Keratinocyte (primary cell): ENCODE data around the gene FAM50B. TPM values are rescaled to one million over a fixed set of nuclear protein-coding genes. Genes with fewer than 3 reads are reported as not detected.

Experiments used
- DNase-seq: peaks from one replicate; pipeline ENCODE4 v3.0.0-alpha.2; 2011; ENCODE audit warnings: low read depth, missing footprints, low spot score
- FAIRE-seq: peaks from 2 replicates; lab custom pipeline; 2011; peaks lifted over from hg19 to GRCh38; lab: Jason Lieb, UNC
- H2AFZ ChIP-seq: 2 replicates; pipeline ENCODE4 v1.6.0; 2012; ENCODE audit warnings: low read length, control low read depth, inconsistent platforms; ENCODE audit not compliant: control insufficient read depth
- H3K27ac ChIP-seq: 2 replicates; pipeline ENCODE4 v1.5.1; 2011; ENCODE audit warnings: low read length; ENCODE audit not compliant: control insufficient read depth, insufficient read depth
- H3K27me3 ChIP-seq: 3 replicates; pipeline ENCODE4 v1.6.0; 2011; ENCODE audit warnings: low read length; ENCODE audit not compliant: control insufficient read depth, insufficient read depth; ENCODE audit errors: extremely low read depth
- H3K36me3 ChIP-seq, 2 experiments: 2 replicates in 1 of 2; 3 replicates in 1 of 2; pipeline ENCODE4 v1.5.1; 2011; ENCODE audit warnings: low read length in 2 of 2, mild to moderate bottlenecking in 1 of 2; ENCODE audit not compliant: control insufficient read depth in 2 of 2, insufficient read depth in 2 of 2; ENCODE audit errors: extremely low read depth in 1 of 2
- H3K4me1 ChIP-seq: 3 replicates; pipeline ENCODE4 v1.5.1; 2011; ENCODE audit warnings: low read length; ENCODE audit not compliant: control insufficient read depth, insufficient read depth; ENCODE audit errors: extremely low read depth
- H3K4me2 ChIP-seq: 3 replicates; pipeline ENCODE4 v1.6.0; 2011; ENCODE audit warnings: low read depth, low read length; ENCODE audit not compliant: control insufficient read depth, insufficient read depth; ENCODE audit errors: extremely low read depth
- H3K4me3 ChIP-seq, 3 experiments: fragments of 200-600 bp in 1 of 3; sonication (generic) in 1 of 3; 2 replicates in 2 of 3; 3 replicates in 1 of 3; pipeline ENCODE4 v1.5.1; 2011 to 2016; ENCODE audit warnings: low read length in 3 of 3, mild to moderate bottlenecking in 3 of 3, control low read depth in 2 of 3, inconsistent platforms in 1 of 3, low read depth in 1 of 3, mixed read lengths in 1 of 3, mixed run types in 1 of 3, moderate library complexity in 1 of 3; ENCODE audit not compliant: control insufficient read depth in 2 of 3, insufficient read depth in 2 of 3; ENCODE audit errors: extremely low read depth in 1 of 3
- H3K79me2 ChIP-seq: 2 replicates; pipeline ENCODE4 v1.6.0; 2012; ENCODE audit warnings: low read length; ENCODE audit not compliant: control insufficient read depth, insufficient read depth
- H3K9ac ChIP-seq: 3 replicates; pipeline ENCODE4 v1.6.0; 2011; ENCODE audit warnings: low read length; ENCODE audit not compliant: control insufficient read depth, insufficient read depth; ENCODE audit errors: extremely low read depth
- H3K9me1 ChIP-seq: 3 replicates; pipeline ENCODE4 v1.6.0; 2011; ENCODE audit warnings: low read length; ENCODE audit not compliant: control insufficient read depth, insufficient read depth; ENCODE audit errors: extremely low read depth
- H3K9me3 ChIP-seq: 2 replicates; pipeline ENCODE4 v1.5.1; 2012; ENCODE audit warnings: low read depth, low read length; ENCODE audit not compliant: control insufficient read depth
- H4K20me1 ChIP-seq: 3 replicates; pipeline ENCODE4 v1.6.0; 2011; ENCODE audit warnings: low read length; ENCODE audit not compliant: control insufficient read depth, insufficient read depth; ENCODE audit errors: extremely low read depth
- EZH2 ChIP-seq: IDR thresholded peaks from one replicate; pipeline ENCODE4 v1.6.1; 2012; ENCODE audit warnings: inconsistent platforms, mild to moderate bottlenecking, low read length, moderate library complexity
- dilution Hi-C: fragments of 300-500 bp; cut with MboI; formaldehyde crosslinking; loops from one replicate; pipeline ENCODE4 v1.7.0; 2020; ENCODE audit warnings: low sequenced_read_pairs; ENCODE audit not compliant: extremely low pct_ligation_motif_present
- polyA plus RNA-seq, 5 experiments: library from polyadenylated mRNA; depleted of rRNA in 3 of 5; stranded (reverse) in 3 of 5; stranded (forward) in 1 of 5; unstranded in 1 of 5; fragments of >200 nt; gene quantifications; 1 replicate in 1 of 5; 2 replicates in 3 of 5; 3 replicates in 1 of 5; pipeline versions ENCODE4 v1.2.1 to v1.2.3, GENCODE V29; 2011 to 2012; ENCODE audit warnings: missing spikeins in 2 of 5, low read depth in 1 of 5, low replicate concordance in 1 of 5
- TF ChIP-seq, protein P1 (sequence below), 3 experiments: IDR thresholded peaks in 1 of 3; conservative IDR thresholded peaks in 1 of 3; optimal IDR thresholded peaks in 1 of 3; 2 replicates in 2 of 3; 3 replicates in 1 of 3; pipeline versions ENCODE3 to v1.5.1; 2011; ENCODE audit warnings: low read length in 3 of 3, mild to moderate bottlenecking in 3 of 3, moderate library complexity in 2 of 3, control low read depth in 1 of 3, inconsistent platforms in 1 of 3; ENCODE audit not compliant: insufficient read depth in 2 of 3; ENCODE audit errors: extremely low read depth in 1 of 3

The FAM50B gene
- polyA plus RNA-seq, 1 donor (not counting 4 experiments of a cell fraction or from before 2014, with no cell fraction given): 4.0 TPM

DNA sequence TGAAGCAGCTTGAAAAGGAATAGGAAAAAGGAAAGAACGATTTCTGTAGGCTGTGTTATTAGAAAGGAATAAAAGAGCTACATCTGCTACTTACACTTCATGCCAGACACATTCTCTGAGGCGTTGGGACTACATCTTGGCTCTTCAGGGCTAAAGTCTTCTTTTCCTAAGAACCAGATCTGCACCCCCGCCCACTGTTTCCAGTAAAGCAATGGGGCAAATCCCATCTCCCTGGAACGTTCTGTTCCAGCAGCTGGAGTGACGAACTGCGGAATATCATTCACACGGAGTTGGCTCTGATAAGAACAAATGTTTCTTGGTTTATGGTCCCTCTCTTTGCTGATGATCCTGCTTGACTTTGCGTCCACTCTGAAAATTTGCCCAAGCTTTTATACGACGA lies 26.9 kb downstream of the FAM50B start:
- Histone ChIP-seq H3K27ac (no peak overlapping the region), H3K27me3 (peaks cover 3% of the 10 kb centered on the region), H2AFZ (no peak overlapping the region), H3K9me3 (no peaks in the 10 kb centered on the region), H3K4me3 (no peak overlapping the region), H3K4me2 (no peak overlapping the region), H3K9me1 (no peaks in the 10 kb centered on the region), H3K79me2 (no peaks in the 10 kb centered on the region), H3K9ac (no peak overlapping the region), H3K4me1 (peaks cover 5% of the 10 kb centered on the region), H3K36me3 (no peaks in the 10 kb centered on the region), H4K20me1 (no peaks in the 10 kb centered on the region)
- no peak for DNase-seq
- dilution Hi-C loops: no loop called here
- TF ChIP-seq EZH2: no peak
- TF ChIP-seq, protein P1, sequence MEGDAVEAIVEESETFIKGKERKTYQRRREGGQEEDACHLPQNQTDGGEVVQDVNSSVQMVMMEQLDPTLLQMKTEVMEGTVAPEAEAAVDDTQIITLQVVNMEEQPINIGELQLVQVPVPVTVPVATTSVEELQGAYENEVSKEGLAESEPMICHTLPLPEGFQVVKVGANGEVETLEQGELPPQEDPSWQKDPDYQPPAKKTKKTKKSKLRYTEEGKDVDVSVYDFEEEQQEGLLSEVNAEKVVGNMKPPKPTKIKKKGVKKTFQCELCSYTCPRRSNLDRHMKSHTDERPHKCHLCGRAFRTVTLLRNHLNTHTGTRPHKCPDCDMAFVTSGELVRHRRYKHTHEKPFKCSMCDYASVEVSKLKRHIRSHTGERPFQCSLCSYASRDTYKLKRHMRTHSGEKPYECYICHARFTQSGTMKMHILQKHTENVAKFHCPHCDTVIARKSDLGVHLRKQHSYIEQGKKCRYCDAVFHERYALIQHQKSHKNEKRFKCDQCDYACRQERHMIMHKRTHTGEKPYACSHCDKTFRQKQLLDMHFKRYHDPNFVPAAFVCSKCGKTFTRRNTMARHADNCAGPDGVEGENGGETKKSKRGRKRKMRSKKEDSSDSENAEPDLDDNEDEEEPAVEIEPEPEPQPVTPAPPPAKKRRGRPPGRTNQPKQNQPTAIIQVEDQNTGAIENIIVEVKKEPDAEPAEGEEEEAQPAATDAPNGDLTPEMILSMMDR (optimal IDR thresholded peaks at IDR 0.05 in 1 of 3, IDR thresholded peaks at IDR 0.05 in 1 of 3, conservative IDR thresholded peaks at IDR 0.05 in 1 of 3; ENCODE audit: extremely low read depth in 1 of 3, insufficient read depth in 2 of 3, low read length in 3 of 3): no peak
- no peak for FAIRE-seq

DNA sequence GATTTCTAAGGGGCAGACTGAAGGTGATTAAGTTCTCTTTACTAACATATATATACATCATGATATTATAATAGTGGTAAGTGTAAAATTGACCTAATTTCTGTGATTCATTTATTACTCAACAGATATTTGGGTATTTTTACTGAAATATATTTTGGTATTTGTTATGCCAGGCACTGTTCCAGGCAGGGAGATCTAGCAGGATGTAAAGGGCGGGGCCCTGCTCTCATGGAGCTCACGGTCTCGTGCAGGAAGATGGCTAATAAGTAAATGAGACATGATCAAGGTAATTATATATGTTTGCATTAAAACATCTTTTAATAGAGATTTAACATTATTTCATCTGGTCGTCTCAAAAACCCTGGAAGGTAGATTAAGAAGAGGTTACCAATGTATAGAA lies 27.7 kb downstream of the FAM50B start:
- Histone ChIP-seq H3K4me1 (peaks cover 5% of the 10 kb centered on the region), H3K4me3 (no peak overlapping the region)
- DNase-seq: no peak

More for the DNA sequence above, 27.7 kb downstream of the FAM50B start:
- Histone ChIP-seq H3K79me2 (no peaks in the 10 kb centered on the region), H3K9me1 (no peaks in the 10 kb centered on the region), H3K27me3 (peaks cover 3% of the 10 kb centered on the region), H4K20me1 (no peaks in the 10 kb centered on the region), H3K36me3 (no peaks in the 10 kb centered on the region), H3K4me2 (no peak overlapping the region), H3K27ac (no peak overlapping the region), H3K9ac (no peak overlapping the region), H2AFZ (no peak overlapping the region), H3K9me3 (no peaks in the 10 kb centered on the region)
- FAIRE-seq: no peak
- dilution Hi-C loops: no loop called here
- TF ChIP-seq, protein P1 (optimal IDR thresholded peaks at IDR 0.05 in 1 of 3, IDR thresholded peaks at IDR 0.05 in 1 of 3, conservative IDR thresholded peaks at IDR 0.05 in 1 of 3; ENCODE audit: extremely low read depth in 1 of 3, insufficient read depth in 2 of 3, low read length in 3 of 3): no peak
- no peak for TF ChIP-seq EZH2
